Myocyte (in vitro differentiated cells): ENCODE results near the gene SURF2. TPM values are rescaled to one million over a fixed set of nuclear protein-coding genes. Genes with fewer than 3 reads are reported as not detected.
A peak's percentile ranks its signal among the peaks of the same experiment; 100 is the strongest.

ENCODE experiments used
- DNase-seq: peaks from one replicate; pipeline ENCODE4 v3.0.0-alpha.2; 2012; ENCODE audit warnings: low read depth
- total RNA-seq: library from RNA; depleted of rRNA; stranded (reverse); fragments of >200 nt; gene quantifications from 2 replicates; pipeline ENCODE4 v1.2.3, GENCODE V29; 2014

SURF2 gene
- total RNA-seq, 1 donor from 2014 or later = 12.9 TPM

- no peak for DNase-seq
Measured at GRCh38 chr9:133397370-133397769, 41.0 kb downstream of the SURF2 start.

DNA sequence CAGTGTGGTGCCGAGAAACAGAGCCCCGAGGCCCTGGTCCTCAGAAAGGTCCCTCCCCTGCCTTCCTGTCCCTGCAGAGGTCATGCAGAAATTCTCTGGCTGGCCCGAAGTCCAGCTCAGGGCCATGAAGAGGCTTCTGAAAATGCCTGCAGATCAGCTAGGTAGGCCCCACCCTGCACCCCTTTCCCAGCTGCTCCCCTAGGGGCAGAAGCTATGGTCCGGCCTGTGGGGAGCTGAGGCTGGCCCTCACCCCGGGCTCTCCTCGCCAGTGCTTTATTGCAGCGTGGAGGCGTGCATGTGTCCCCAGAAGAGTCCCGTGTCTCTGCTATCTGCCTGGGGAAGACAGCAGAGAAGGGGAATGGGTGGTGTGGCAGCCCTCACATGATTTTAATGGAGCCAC, 41.5 kb downstream of the SURF2 start:
- no peak for DNase-seq

DNA sequence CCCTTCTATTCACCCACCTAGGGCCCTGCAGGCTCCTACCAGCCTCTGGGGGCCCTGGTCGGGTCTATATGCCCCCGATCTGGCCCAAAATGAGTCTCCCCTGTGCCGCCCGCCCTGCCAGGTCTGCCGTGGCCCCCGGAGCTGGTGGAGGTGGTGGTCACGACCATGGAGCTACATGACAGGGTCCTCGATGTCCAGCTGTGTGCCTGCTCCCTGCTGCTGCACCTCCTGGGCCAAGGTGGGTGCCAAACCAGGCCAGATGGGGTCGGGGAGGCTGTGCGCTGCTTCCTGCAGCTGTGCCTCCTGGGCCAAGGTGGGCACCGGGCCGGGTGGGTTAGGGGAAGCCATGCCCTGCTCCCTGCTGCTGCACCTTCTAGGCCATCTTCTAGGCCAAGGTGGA, 43.9 kb downstream of the SURF2 start:
- no peak for DNase-seq

GRCh38 chr9:133401588-133401987, 45.2 kb downstream of the SURF2 start:
- DNase-seq = no peak

DNA sequence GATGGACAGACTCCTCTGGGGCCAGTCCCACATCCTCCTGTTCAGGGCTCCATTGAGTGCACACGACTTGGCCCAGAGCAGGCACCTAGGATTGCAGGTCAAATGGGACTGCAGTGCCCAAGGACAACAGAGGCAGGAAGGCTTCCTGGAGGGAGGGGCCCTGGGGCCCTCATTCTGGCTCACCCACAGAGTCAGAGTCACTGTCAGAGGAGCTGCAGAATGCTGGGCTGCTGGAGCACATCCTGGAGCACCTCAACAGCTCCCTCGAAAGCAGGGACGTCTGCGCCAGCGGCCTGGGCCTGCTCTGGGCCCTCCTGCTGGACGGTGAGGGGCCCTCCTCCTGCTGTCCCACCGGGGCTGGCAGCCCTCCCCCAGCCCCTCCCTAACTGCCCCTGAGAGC, 46.3 kb downstream of the SURF2 start:
- DNase-seq = no peak

DNA sequence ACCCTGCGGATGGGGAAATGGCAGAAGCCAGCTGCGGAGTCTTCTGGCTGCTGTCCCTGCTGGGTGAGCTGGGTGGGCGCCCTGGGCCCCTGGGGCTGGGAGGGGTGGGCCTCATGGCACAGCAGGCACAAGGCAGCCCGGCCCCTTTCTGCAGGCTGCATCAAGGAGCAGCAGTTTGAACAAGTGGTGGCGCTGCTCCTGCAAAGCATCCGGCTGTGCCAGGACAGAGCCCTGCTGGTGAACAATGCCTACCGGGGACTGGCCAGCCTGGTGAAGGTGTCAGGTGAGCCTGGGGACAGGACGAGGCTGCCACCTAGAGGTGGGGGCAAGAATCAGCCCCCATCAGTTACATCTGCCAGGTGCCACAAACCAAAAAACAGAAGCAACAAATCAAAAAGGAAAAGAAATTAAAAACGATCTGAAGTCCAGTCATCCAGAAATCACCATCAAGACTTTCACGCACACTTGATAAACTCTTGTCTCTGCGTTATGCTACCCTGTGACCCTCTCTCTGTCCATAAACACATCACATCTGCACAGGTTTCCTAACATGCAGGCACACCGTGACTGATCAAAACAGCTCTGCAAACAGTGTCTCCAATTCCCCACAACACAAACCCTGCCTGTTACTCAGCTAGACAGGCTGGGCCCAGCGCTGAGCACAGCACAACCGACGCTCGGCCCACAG, 47.6 kb downstream of the SURF2 start:
- no peak for DNase-seq

DNA sequence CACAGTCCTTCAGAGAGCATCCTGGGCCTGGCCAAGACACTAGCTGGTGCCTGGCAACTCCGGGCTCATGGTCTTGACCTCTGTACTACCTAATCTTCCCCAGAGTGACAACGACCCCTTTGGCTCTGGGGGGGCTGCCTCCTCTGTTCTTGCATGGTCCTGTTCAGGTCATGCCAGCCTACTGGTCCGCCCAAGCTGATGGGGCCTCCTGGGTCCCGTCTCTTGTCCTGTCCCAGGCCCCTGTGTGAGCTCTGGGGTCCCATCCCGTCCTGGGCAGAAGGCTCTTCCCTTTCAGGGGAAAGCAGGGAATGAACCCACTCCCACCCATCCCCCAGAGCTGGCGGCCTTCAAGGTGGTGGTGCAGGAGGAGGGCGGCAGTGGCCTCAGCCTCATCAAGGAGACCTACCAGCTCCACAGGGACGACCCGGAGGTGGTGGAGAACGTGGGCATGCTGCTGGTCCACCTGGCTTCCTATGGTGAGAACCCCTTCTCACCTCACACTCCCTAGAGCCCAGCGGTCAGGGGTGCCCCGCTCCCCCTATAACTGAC, 48.2 kb downstream of the SURF2 start:
- no peak for DNase-seq

GRCh38 chr9:133405508-133406438, 49.4 kb downstream of the SURF2 start:
- no peak for DNase-seq

- peak; percentile 71 for DNase-seq
Measured at GRCh38 chr9:133406480-133407307, 50.3 kb downstream of the SURF2 start.

DNA sequence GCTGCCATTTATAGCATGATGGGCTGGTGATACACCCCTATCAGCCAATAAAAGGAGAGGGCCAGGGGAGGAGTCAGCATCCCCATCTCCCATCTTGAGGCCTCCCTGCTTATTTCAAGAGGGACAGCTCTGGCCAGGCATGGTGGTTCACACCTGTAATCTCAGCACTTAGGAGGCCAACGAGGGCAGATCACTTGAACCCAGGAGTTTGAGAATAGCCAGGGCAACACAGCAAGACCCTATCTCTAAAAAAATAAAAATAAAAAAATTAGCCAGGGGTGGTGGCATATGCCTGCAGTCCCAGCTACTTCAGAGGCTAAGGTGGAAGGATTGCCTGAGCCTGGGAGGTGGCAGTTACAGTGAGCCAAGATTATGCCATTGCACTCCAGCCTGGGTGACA, 51.7 kb downstream of the SURF2 start:
- DNase-seq = no peak

Other genes starting within 250 kb of the SURF2 start
- 11.3 and 17.6 TPM in 2 replicates for gene RALGDS, start 235.3 kb upstream of the SURF2 start, total RNA-seq
- 1.4 and 5.9 TPM in 2 replicates for gene GBGT1, start 192.6 kb upstream of the SURF2 start, total RNA-seq
- gene OBP2B, start 147.3 kb upstream of the SURF2 start, total RNA-seq = not detected in 2 replicates
- gene ABO, start 81.3 kb upstream of the SURF2 start, total RNA-seq = not detected in 2 replicates
- 26.7 and 30.9 TPM in 2 replicates for gene SURF6, start 20.4 kb upstream of the SURF2 start, total RNA-seq
- gene MED22, start 8.4 kb upstream of the SURF2 start, total RNA-seq = 34.7 and 37.4 TPM in 2 replicates
- 1,608 and 1,677 TPM in 2 replicates for gene RPL7A, start 8.3 kb upstream of the SURF2 start, total RNA-seq
- gene SURF1, start 63 bp upstream of the SURF2 start, total RNA-seq = 27.8 and 30.7 TPM in 2 replicates
- 252 and 296 TPM in 2 replicates for gene SURF4, start 19.5 kb downstream of the SURF2 start, total RNA-seq
- 0.21 and 2.2 TPM in 2 replicates for gene STKLD1, start 19.8 kb downstream of the SURF2 start, total RNA-seq
- gene REXO4, start 61.5 kb downstream of the SURF2 start, total RNA-seq = 28.5 and 32.7 TPM in 2 replicates
- 1.2 and 2.5 TPM in 2 replicates for gene ADAMTS13, start 65.8 kb downstream of the SURF2 start, total RNA-seq
- 20.2 and 26.6 TPM in 2 replicates for gene CACFD1, start 103.4 kb downstream of the SURF2 start, total RNA-seq
- gene SLC2A6, start 122.5 kb downstream of the SURF2 start, total RNA-seq = 16.0 and 16.9 TPM in 2 replicates
- 441 and 664 TPM in 2 replicates for gene MYMK, start 168.4 kb downstream of the SURF2 start, total RNA-seq
- gene ADAMTSL2, start 178.2 kb downstream of the SURF2 start, total RNA-seq = 4.7 and 8.1 TPM in 2 replicates